Measurements from ENCODE around the gene KCNC3. TPM values are rescaled to one million over a fixed set of nuclear protein-coding genes. Genes with fewer than 3 reads are reported as not detected.

The KCNC3 gene
- total and polyA plus RNA-seq, 2 of the 13 experiments (the other 11 are each of a cell fraction or from before 2014, with no cell fraction given): 0.29 to 1.7 TPM

- Histone ChIP-seq H3K9ac (ENCODE audit: insufficient read depth, low read depth, low read length) (no peak overlapping the region), H4K20me1 (ENCODE audit: insufficient read depth, low read length) (no peaks in the 10 kb centered on the region), H3K9me3 (ENCODE audit: low read length) (no peaks in the 10 kb centered on the region), H3K4me1 (ENCODE audit: insufficient read depth, low read length) (peaks cover 26% of the 10 kb centered on the region), H2AFZ (ENCODE audit: low read length) (no peak overlapping the region), H3K36me3 (replicated peaks in 1 of 2; ENCODE audit: control insufficient read depth in 1 of 2, insufficient read depth in 2 of 2, low read length in 2 of 2) (peaks cover 4 to 6% of the 10 kb centered on the region in 2 experiments; a peak in 1 of 5 replicates), H3K79me2 (ENCODE audit: insufficient read depth, low read length) (no peaks in the 10 kb centered on the region), H3K4me3 (replicated peaks in 1 of 3; ENCODE audit: insufficient read depth in 1 of 3, low read depth in 2 of 3, low read length in 3 of 3) (no peak overlapping the region), H3K27me3 (ENCODE audit: control insufficient read depth in 1 of 2, insufficient read depth in 2 of 2, low read length in 2 of 2) (no peaks in the 10 kb centered on the region), H3K27ac (ENCODE audit: extremely low read length, insufficient read depth, low read length) (no peak overlapping the region), H3K4me2 (ENCODE audit: low read depth, low read length) (no peak overlapping the region)
- intact Hi-C loops (cut with micrococcal nuclease; ENCODE audit: unreplicated experiment) (no loop called here), in situ Hi-C loops (cut with HindIII; ENCODE audit: extremely low pct_ligation_motif_present, low pct_unique_long_range_greater_than_20kb) (no loop called here)
- TF ChIP-seq SKI (IDR thresholded peaks at IDR 0.05; ENCODE audit: partially characterized antibody) (no peak), ZBTB21 (CRISPR knock-in tag; IDR thresholded peaks at IDR 0.05) (no peak), MEIS1 (CRISPR knock-in tag; IDR thresholded peaks at IDR 0.05; ENCODE audit: borderline replicate concordance) (no peak), ZNF121 (CRISPR knock-in tag; IDR thresholded peaks at IDR 0.05) (peak; percentile 9; the same call in 1 of the 2 replicates), ZXDC (CRISPR knock-in tag; IDR thresholded peaks at IDR 0.05) (no peak), ZMYM3 (CRISPR knock-in tag; IDR thresholded peaks at IDR 0.05) (0 out of 2 replicates have a peak, but pooled peaks have one; percentile 19), ZNF768 (CRISPR knock-in tag; IDR thresholded peaks at IDR 0.05) (peak; percentile 96)
- no TSS peak for BruUV-seq (replicated peaks)
- FAIRE-seq (no peak), ATAC-seq (no peak), DNase-seq (ENCODE audit: low spot score) (no peak)
- 89% methylated on average over 9 of the region's 14 CpGs for WGBS (ENCODE audit: low lambda C conversion rate)
- CTCF ChIA-PET (ENCODE audit: low intra/inter-chr PET ratio, low total read pairs): no interaction called here
- POLR2A ChIA-PET: no interaction called here
These were observed 51.1 kb downstream of the KCNC3 start for GRCh38 chr19:50277966-50278580.

Data from HepG2 (cell line).